Measurements from ENCODE around the gene COP1. TPM values are rescaled to one million over a fixed set of nuclear protein-coding genes. Genes with fewer than 3 reads are reported as not detected.

The COP1 gene
- total and polyA plus RNA-seq, 2 donors (not counting 3 experiments of a cell fraction or from before 2014, with no cell fraction given), result 16.5 to 40.9 TPM

DNA sequence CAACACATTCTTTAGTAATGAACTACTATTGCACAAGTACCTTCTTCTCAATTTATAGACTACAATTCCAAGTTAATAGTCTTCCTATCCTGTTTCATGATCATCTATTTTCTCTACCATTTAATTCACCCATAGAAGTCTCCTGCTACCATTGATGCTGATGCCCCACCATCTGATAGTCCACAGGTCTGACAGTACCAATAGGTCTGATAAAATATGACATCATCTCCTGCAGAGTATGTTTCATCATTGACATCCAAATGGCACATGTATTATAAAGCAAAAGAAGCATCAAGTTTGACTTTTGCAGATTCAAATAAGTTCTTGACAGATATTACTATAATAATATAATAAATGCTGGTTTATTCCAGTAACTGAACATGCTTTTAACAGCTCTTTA lies 5.5 kb downstream of the COP1 start:
- no peaks in the 10 kb centered on the region for H3K9me1 ChIP-seq (replicated peaks; ENCODE audit: control insufficient read depth, extremely low read depth, insufficient read depth, low read length)
- FAIRE-seq (no peak), DNase-seq (ENCODE audit: low read depth, low spot score) (no peak)
- dilution Hi-C loops (cut with MboI; ENCODE audit: extremely low pct_ligation_motif_present, low sequenced_read_pairs) (no loop called here), intact Hi-C loops (cut with micrococcal nuclease) (loop anchor here (10.0 kb wide), 2 partner anchors 687 to 827 kb away; no protein-coding TSS in a partner anchor)
- H4K20me1 ChIP-seq (replicated peaks; ENCODE audit: control insufficient read depth, extremely low read depth, insufficient read depth, low read length), result peaks cover 29% of the 10 kb centered on the region
- no peak overlapping the region for H3K27ac ChIP-seq (ENCODE audit: insufficient read depth, low read depth, low read length)
- H3K79me2 ChIP-seq (ENCODE audit: control insufficient read depth, insufficient read depth, low read length), result peaks cover 97% of the 10 kb centered on the region
- H3K4me1 ChIP-seq (ENCODE audit: control insufficient read depth, extremely low read depth, insufficient read depth, low read length), result peaks cover 12% of the 10 kb centered on the region
- no peak overlapping the region for H3K4me3 ChIP-seq (replicated peaks in 1 of 3; ENCODE audit: insufficient read depth in 1 of 3, low read depth in 1 of 3, low read length in 3 of 3)
- ChIA-PET POLR2A (no interaction called here), CTCF (no interaction called here)
- no TSS peak for BruUV-seq (replicated peaks)
- no peaks in the 10 kb centered on the region for H3K9me3 ChIP-seq (replicated peaks; ENCODE audit: control insufficient read depth, insufficient read depth, low read length)
- H2AFZ ChIP-seq (ENCODE audit: low read depth, low read length), result no peak overlapping the region
- H3K36me3 ChIP-seq (ENCODE audit: control insufficient read depth in 2 of 2, extremely low read depth in 1 of 2, insufficient read depth in 2 of 2, low read length in 2 of 2), result no peaks in the 10 kb centered on the region
- no peaks in the 10 kb centered on the region for H3K27me3 ChIP-seq (ENCODE audit: control insufficient read depth in 2 of 2, insufficient read depth in 2 of 2, low read length in 2 of 2)
- H3K9ac ChIP-seq (replicated peaks; ENCODE audit: extremely low read depth, insufficient read depth, low read length), result no peak overlapping the region
- no peak for TF ChIP-seq EZH2 (IDR thresholded peaks at IDR 0.05; ENCODE audit: borderline replicate concordance, low read depth, low read length, severe bottlenecking)
- TF ChIP-seq, protein P1, sequence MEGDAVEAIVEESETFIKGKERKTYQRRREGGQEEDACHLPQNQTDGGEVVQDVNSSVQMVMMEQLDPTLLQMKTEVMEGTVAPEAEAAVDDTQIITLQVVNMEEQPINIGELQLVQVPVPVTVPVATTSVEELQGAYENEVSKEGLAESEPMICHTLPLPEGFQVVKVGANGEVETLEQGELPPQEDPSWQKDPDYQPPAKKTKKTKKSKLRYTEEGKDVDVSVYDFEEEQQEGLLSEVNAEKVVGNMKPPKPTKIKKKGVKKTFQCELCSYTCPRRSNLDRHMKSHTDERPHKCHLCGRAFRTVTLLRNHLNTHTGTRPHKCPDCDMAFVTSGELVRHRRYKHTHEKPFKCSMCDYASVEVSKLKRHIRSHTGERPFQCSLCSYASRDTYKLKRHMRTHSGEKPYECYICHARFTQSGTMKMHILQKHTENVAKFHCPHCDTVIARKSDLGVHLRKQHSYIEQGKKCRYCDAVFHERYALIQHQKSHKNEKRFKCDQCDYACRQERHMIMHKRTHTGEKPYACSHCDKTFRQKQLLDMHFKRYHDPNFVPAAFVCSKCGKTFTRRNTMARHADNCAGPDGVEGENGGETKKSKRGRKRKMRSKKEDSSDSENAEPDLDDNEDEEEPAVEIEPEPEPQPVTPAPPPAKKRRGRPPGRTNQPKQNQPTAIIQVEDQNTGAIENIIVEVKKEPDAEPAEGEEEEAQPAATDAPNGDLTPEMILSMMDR (IDR thresholded peaks at IDR 0.05; ENCODE audit: extremely low read depth in 1 of 2, insufficient read depth in 1 of 2, low read depth in 1 of 2, low read length in 2 of 2), result no peak
- TF ChIP-seq, protein P2, sequence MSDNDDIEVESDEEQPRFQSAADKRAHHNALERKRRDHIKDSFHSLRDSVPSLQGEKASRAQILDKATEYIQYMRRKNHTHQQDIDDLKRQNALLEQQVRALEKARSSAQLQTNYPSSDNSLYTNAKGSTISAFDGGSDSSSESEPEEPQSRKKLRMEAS (IDR thresholded peaks at IDR 0.05; ENCODE audit: insufficient read depth, insufficient read length), result no peak
- no peak for TF ChIP-seq POLR2AphosphoS5 (IDR thresholded peaks at IDR 0.05; ENCODE audit: insufficient read depth, low read depth, low read length)
- no peak for TF ChIP-seq POLR2A (IDR thresholded peaks at IDR 0.05; ENCODE audit: low read depth, low read length)
- no peak for TF ChIP-seq JUN (IDR thresholded peaks at IDR 0.05; ENCODE audit: borderline replicate concordance, insufficient read depth, insufficient read length, low read depth)
- TF ChIP-seq MYC (IDR thresholded peaks at IDR 0.05; ENCODE audit: low read depth, low read length), result no peak
- TF ChIP-seq GATA2 (IDR thresholded peaks at IDR 0.05; ENCODE audit: insufficient read depth, insufficient read length, low read depth, low read length), result no peak
- H3K4me2 ChIP-seq (ENCODE audit: insufficient read depth, low read length), result no peak overlapping the region

All from endothelial cell of umbilical vein (primary cell).